NB4 (cell line): ENCODE data around the gene EGFL7.

ENCODE experiments used
- CTCF ChIP-seq: IDR thresholded peaks from one replicate; pipeline ENCODE4 v1.5.1; 2012; ENCODE audit warnings: low read depth, low read length
- MAX ChIP-seq: IDR thresholded peaks from 2 replicates; pipeline ENCODE4 v1.6.1; 2011; ENCODE audit warnings: low read depth, low read length
- MYC ChIP-seq: IDR thresholded peaks from 2 replicates; pipeline ENCODE4 v1.6.1; 2011; ENCODE audit warnings: low read depth, low read length
- POLR2A ChIP-seq: IDR thresholded peaks from 2 replicates; pipeline ENCODE4 v1.6.1; 2011; ENCODE audit warnings: mild to moderate bottlenecking; ENCODE audit not compliant: insufficient read length; ENCODE audit errors: extremely low read depth

- no peak for TF ChIP-seq POLR2A
- TF ChIP-seq CTCF: peak; percentile 71
- TF ChIP-seq MYC: peak; percentile 66
- peak; percentile 77 for TF ChIP-seq MAX
Observed at GRCh38 chr9:136629879-136630661, 32.6 kb upstream of the EGFL7 start.
